HG03457 (cell line): Measurements from ENCODE around the gene SHROOM3.

Experiments
- ATAC-seq: cut with Tn5 transposase; IDR thresholded peaks from one replicate; pipeline ENCODE4 v1.9.1; 2021; ENCODE audit warnings: moderate number of reproducible peaks; ENCODE audit not compliant: unreplicated experiment

SHROOM3 gene

DNA sequence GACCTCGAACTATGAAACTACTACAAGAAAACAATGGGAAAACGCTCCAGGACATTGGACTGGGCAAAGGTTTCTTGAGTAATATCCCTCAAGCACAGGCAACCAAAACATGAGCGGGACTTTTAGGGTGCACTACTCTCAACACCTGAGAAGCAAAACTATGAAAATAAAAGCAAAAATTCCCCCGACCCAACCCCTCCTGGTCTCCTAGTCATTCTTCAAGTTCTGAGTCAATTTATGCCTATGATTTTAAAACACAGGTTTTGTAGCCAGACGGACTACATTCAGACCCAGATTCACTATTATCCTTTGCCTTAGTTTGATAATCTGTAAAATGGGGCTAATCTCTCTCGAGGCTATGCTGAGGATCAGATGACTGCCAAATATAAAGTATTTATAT is 365.9 kb downstream of the SHROOM3 start:
- ATAC-seq = no peak

DNA sequence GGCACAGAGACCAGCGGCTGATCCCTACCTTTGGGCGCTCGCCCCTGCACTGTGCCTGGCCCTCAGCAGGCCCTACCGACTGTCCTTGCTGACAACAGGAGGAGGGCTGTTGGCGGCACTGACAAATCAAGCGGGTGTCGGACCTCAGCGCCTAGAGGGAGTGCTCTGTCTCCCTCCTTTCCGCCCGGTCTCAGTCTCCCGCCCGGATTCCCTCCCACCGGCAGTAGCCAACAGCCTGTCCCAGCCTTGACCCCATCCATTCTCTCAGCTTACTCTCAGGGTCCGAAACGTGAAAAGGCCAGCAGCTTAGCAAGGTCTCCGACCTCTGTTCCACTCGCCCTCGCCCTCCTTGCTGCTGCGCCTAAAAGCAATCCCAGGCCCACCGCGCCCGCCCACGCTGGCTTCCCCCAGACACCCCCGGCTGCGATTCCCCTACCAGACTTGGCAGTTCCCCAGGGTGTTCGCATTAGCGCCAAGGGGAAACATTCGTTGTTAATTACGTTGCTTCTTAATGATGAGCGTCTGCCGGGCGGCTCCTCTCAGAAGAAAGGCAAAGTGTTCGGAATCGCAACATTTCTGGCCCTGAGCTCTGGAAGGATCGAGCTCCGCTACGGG is 366.7 kb downstream of the SHROOM3 start:
- ATAC-seq = no peak

DNA sequence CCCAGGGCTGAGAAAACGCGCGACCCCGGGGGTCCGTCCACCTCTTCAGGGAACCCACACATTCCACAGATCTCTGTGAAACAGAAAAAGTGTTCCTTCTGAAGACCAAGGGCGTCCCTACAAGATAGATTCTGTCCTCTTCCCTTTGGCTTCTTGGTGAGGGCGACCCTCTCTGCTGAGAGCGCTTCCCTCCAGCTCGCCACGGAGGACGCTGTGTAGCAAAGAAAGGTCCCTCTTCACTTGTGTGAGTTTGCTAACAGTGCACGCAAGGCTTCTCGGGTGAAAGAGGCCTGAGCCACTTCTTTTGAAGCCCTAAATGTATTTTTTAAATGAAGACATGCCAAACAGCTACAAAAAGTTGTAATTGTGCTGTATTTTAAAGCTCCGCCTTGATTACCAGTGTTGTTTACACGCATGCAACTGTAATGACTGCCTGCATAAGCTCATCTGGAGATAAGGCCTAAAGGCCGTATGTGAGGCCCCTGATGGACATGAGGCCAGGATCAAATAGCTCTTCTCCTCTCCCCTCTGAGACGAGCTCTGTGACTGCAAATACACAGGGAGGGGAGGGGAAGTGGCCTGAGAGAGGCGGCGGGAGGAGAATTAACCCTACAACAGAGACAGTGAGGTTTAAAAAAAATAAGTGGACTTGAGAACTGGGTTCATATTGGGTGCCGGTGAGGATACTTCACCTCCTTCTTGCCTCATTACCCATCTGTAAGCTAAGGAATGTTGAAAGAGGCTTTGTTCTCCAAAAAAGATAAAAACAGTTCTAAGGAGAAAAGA is 367.4 kb downstream of the SHROOM3 start:
- no peak for ATAC-seq

DNA sequence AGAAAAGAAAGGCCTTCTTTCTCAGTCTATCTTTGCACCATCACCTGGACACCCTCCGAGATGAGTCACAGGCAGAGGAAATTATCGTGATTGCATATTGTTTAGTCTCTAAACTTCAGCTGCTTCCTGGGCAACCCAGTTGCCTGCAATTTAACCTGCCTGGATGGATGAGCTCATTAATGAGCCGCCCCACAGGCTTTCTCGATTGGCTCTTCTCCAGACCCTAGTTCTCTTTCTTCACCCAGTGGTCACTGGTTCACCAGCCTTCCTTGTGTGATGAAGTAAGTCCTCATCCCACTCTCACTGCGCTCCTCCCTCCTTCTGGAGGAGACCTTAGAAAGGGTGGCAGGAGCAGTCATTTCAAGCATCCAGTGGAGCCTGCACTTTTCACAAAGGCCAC is 368.5 kb downstream of the SHROOM3 start:
- ATAC-seq = no peak

DNA sequence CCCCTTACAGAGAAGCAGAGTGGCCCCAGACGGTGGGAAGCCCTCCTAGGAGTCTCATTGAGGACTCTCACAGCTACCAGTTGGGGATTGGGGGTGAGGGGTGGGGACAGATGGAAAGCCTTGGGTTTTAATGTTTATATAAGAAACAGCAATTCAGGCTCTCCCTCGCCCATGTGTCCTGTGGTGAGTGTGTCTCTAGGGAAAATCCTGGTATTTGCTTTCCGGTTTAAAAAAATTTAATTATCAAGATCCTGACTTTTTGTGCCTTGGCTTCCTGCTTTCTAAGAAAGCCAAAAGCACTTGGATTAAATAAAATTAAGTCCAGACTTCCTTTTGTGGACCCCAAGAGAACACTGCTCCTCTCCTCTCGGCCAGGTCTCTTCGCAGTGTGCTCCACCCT is 369.1 kb downstream of the SHROOM3 start:
- ATAC-seq = no peak

DNA sequence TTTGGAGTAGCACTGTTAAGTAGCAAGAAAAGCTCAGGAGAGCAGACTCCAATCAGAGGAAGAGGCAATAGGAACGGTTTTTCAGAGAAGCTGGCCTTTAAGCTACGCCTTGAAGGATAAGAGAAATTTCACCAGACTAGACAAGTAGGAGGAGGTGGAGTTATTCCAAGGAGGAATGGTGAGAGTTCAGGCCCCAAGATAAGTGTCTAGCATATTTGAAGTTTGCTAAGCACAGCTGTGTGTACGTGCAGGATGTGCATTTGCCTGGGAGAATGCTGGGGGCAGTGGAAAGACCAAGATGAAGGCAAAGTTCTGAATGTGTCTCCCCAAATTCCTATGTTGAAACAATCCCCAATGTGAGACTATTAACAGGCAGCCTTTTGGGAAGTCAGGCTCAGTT is 371.3 kb downstream of the SHROOM3 start:
- ATAC-seq = no peak

DNA sequence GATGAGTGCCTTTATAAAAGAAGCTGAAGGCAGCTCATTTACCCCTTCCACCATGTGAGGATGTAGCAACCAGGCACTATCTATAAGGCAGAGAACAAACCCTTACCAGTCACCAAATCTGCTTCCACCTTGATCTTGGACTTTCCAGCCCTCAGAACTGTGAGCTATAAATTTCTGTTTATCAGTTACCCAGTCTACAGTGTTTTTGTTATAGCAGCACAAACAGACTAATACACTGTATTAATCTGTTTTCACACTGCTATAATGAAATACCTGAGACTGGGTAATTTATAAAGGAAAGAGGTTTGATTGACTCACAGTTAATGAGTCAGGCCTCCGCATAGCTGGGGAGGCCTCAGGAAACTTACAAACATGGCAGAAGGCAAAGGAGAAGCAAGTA is 371.7 kb downstream of the SHROOM3 start:
- ATAC-seq = no peak

DNA sequence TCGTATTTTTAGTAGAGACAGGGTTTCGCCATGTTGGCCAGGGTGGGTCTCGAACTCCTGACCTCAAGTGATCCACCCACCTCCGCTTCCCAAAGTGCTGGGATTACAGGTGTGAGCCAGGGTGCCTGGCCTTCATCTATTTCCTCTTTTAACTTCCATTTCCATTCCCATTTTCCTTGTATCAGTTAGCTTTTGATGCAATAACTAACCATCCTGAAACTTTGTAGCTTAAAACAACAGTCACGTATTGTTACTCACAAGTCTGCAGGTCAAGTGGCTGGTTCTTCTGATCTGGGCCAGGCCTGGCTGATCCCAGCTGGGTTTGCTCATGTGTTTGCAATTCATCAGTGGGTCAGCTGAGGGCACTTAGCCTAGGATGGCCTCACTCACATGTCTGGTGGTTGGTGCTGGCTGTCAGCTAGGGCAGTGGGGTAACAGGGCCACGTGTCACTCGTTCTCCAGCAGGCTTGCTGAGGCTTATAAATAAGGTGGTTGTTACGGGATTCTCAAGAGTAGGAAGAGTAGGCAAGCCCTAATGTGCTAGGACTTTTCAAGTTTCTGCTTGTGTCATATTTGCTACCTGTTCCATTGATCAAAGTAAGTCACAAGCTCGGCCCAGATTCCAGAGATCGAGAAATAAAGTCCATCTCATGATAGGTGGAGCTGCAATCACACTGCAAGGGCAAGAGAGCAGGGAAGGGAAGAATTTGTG is 374.7 kb downstream of the SHROOM3 start:
- no peak for ATAC-seq

DNA sequence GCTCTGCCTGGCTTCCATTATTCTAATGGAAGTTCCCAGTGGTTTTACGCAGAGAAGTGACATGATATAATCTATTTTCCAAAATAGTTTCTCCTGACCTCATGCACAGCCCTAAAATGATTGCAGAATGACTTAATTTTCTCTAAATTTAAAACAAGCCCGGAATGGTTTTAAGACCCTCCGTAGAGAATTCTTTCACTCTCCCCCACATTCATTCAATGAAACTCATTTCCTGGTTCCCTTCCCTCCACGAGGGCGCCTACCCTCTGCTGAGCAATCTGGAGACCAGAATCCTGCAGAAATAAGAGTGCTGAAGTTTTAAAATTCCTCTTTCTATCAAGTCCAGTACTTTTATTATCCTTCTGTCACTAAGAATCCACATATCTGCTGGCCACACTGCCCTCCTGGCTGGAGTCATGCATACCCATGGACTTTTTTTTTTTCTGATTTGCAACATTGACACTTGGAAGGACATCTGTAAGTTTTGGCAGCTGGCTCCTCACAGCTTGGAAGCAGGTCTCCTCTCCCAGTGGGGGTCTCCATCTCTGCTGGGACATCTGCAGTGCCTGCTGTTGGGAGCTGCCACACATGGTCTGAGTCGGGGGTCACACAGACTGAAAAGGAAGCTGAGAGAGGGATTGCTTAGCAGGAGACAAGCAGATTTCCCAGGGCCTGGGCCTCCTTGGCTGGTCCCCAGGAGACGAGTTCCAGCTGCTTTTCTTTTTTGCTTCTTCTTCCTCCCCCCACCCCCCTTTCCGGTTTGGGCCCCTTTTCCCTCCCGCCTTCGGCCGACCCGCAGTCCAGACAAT is 376.8 kb downstream of the SHROOM3 start:
- ATAC-seq = no peak

DNA sequence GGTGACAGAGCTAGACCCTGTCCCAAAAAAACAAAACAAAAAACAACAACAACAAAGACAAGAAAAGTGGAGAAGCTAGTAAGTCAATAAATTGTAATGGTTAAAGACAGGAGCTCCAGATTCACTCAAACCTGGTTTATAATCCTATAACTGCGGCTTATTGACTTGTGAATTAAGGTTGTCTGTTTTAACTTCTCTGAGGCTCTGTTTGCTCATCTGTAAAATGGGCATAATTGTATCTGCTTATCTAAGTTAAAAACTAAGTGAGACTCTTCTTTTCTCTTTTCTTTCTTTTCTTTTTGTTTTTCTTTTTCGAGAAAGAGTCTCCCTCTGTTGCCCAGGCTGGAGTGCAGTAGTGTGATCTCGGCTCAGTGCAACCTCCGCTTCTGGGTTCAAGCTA is 378.0 kb downstream of the SHROOM3 start:
- no peak for ATAC-seq

DNA sequence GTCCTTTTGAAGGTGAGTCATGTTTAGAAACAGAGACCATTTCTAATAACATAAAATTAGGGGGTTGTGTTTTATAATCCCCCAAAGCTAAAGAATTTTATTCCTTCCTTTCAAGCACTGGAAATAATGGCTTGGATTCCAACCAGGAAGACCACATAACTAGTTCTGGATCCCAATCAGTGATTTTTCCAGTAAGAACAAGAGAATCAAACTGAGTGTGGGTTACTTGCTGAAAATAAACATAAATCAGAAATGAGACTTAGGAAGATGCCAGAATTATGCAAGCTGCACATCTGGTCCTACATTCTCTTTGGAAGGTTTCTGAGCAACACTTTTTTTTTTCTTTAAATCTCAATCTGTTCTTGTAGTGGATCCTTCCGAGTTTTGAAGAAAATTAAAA is 386.6 kb downstream of the SHROOM3 start:
- no peak for ATAC-seq

DNA sequence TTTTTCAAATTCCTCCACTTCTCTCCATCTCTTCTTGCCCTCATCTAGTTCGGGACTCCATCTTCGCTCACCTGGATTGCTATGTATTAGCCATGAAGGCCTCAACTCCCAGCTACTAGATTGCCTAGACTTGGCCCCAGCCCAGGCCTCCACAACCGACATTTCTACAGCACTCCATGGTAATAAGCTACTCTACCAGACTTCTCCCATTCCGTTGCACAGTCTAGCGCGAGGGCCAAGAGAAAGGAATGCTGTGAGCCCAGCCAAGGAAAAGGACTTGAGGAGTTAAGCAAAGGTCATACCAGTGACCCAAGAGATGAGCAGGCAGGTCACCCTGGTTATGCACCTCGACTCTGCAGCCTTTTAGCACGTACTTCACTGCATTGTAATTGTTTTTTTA is 387.3 kb downstream of the SHROOM3 start:
- ATAC-seq = no peak

DNA sequence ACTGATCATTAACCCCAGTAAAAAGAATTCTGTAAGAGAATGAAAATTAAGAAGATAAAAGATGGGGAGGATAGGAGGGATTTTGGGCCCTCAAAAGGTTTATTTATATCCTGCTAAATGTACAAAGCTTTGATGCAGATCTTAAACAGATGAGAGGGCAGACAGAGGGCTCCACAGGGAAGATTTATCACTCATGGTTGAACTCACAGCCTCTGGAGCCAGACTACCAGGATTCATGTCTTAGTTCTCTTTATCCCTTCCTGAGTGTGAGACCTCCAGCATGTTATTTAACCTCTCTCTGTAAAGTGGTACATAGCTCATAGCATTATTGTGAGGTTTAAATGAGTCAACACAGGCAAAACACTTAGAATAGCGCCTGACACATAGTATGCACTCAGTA is 388.5 kb downstream of the SHROOM3 start:
- ATAC-seq = no peak

DNA sequence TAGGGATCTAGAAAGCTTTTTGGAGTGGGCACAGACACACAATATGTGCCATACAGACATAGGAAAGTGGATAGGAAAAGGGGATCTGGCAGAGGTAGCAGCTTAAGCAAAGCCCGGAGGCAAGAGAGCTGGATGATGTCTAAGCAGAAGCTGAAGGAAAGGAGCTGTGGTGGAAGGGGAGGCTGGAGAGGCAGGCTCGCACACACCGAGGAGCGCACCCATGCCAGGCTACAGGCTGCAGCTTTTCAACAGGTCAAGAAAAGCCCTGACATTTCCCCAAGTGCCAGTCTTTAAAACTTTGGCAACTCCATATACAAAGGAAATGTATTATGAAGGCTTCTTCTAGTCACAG is 395.6 kb downstream of the SHROOM3 start:
- ATAC-seq = no peak

DNA sequence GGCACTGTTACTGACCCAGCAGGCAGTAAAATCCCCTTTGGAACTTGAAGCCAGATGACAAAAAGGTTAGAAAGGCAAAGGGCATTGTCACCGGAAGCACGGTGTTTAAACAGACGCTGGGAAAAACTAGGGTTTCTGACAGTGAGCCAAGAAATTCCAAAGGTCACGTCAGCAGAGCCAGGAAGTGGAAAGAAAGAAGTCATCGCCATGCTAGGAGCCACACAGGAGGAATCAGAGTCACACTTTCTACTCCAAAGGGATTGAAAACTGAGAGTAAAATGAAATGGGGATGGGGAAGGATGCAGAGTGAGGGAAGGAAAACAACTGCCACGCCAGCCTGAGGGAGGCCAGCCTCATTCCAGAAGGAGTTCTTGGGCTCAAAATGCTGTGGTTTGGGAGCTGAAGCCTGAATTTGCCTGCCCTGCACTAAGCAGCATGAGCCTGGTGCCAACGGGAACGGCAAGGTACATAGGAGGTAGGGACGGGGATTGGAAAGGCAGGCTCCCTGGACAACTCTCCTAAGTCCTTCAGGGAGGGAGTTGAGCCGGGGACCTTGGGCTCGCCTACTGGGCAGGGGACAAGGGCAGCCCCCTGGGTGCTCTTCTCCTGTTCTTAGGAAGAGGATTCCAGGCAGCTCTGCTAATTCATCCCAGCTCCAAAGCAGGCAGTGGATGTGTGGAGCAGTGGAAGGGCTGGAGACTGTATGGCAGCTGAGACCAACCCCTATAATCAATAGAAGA is 396.1 kb downstream of the SHROOM3 start:
- no peak for ATAC-seq

DNA sequence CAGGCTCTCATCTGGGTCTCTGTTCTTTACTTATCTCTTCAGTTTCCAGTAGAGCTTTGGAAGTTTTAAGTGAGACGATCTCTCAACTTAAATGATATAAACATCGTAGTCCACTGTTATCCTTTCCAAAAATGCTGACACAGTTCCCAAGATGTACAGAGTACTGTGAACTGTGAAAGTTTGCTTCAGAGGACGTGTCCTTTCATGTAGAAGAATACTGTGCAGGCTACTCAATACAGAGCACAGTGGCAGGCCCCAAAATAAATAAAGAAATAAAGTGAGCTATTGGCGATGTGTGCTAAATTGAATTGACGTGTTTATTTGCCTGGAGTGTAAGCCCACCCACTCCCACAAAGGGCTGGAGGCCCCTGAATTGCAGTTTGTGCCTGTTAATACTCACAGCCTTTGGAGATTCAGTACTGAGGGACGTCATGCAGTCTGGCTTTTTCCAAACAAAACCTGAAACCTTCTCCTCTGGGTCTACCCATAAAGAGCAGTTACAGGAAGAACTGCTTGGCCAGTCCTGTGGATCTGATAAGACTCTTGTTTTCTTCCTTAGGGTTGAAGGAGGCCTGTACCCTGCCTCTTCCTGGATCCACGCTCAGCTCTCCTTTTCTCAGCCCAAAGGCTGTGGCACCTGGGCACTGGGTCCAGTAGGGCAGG is 396.8 kb downstream of the SHROOM3 start:
- no peak for ATAC-seq
